ENCODE measurements around the gene SLC35C1. TPM values are rescaled to one million over a fixed set of nuclear protein-coding genes. Genes with fewer than 3 reads are reported as not detected.
A peak's percentile ranks its signal among the peaks of the same experiment; 100 is the strongest.

SLC35C1 gene
- total and polyA plus RNA-seq, 8 donors = 6.6 to 30.7 (median 7.7) TPM

DNA sequence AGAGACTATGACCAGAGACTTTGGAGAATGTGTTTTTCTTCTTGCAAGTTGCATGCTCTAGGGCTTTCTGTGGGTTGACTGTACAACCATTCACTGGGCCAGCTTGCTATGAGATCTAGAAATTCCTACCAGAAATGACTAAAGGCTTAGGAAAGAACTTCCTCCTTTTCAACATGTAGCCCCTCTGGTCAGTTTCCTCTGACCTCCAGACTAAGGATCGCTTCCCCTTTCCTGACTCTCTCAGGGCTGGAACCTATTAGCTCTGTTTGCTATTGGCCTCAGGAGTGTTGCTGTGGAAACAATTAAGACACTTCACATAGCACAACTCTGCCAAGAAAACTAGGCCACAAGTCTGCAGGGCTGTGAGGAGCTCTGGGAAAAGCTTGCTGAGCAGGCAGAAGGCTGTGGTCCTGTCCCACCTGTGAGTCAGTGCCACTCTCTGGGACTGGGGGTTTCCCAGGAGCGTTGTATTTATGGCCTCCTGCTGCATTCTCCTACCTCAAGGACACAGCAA, 53.1 kb downstream of the SLC35C1 start:
- DNase-seq (peak; percentile 50 to 88 (median 76)), ATAC-seq (peak; percentile 80)
- intact Hi-C loops (cut with DNase I) = no loop called here
- Histone ChIP-seq H3K4me3 (no peak overlapping the region), H3K9me3 (no peaks in the 10 kb centered on the region), H3K4me1 (peaks cover 38 to 42% of the 10 kb centered on the region in 2 donors), H3K36me3 (peaks cover 0 to 77% of the 10 kb centered on the region in 2 donors), H3K27ac (peak overlapping the region; percentile 74 to 90), H3K27me3 (no peaks in the 10 kb centered on the region)
- TF ChIP-seq, protein P1, sequence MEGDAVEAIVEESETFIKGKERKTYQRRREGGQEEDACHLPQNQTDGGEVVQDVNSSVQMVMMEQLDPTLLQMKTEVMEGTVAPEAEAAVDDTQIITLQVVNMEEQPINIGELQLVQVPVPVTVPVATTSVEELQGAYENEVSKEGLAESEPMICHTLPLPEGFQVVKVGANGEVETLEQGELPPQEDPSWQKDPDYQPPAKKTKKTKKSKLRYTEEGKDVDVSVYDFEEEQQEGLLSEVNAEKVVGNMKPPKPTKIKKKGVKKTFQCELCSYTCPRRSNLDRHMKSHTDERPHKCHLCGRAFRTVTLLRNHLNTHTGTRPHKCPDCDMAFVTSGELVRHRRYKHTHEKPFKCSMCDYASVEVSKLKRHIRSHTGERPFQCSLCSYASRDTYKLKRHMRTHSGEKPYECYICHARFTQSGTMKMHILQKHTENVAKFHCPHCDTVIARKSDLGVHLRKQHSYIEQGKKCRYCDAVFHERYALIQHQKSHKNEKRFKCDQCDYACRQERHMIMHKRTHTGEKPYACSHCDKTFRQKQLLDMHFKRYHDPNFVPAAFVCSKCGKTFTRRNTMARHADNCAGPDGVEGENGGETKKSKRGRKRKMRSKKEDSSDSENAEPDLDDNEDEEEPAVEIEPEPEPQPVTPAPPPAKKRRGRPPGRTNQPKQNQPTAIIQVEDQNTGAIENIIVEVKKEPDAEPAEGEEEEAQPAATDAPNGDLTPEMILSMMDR (IDR thresholded peaks at IDR 0.05) = no peak

DNA sequence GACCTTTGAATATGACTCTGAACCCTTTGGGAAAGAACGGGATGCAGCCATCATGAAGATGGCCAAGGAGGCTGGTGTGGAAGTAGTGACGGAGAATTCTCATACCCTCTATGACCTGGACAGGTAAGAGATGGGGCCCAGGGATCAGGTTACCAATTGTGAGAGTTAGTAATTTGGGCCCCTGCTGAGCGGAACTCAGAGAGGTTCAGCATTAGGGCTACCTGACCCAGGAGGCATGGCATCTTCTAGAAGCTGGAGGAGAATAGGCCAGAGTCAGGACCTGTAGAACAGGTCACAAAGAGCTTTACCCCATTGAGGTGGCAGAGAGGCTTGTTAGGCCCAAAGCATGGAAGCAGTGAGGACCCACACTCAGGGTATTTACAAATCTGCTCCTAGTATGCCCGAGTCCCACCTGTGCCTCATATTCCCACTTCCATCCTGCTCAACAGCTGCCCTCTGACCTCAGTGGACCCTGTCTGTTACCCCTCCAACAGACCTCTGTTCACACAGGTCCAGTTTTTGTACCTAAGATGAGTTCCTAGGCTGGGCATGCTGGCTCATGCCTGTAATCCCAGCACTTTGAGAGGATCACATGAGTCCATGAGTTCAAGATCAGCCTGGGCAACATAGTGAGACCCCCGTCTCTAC, 53.9 kb downstream of the SLC35C1 start:
- TF ChIP-seq, protein P1 (IDR thresholded peaks at IDR 0.05) = no peak
- Histone ChIP-seq H3K36me3 (peaks cover 0 to 80% of the 10 kb centered on the region in 2 donors), H3K4me1 (peaks cover 38 to 42% of the 10 kb centered on the region in 2 donors), H3K27me3 (no peaks in the 10 kb centered on the region), H3K4me3 (no peak overlapping the region), H3K27ac (peak overlapping the region; percentile 74 to 90), H3K9me3 (no peaks in the 10 kb centered on the region)
- no peak for DNase-seq
- ATAC-seq = no peak
- intact Hi-C loops (cut with DNase I) = no loop called here

DNA sequence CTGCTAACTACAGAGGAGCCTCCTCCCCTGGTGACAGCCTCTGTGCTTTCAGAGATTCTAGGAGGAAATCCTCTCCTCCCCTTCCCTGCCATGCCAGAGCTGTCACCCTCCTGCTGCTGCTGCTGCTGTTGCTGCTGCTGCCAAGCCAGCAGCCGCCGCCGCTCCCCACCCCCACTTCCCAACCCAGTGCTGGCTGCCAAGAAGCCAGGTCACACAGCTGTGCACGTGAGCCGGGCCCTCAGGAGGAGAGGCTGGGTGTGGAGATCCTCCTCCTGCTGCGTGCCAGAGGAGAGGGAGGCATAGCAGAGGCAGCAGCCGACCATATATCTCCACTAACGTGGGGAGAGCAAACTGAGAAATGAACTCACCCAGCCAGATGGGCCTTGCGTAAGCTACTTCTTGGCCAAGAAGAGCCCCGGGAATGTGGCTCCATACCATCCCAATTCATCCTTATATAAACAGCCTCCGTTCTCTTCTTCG, 54.8 kb downstream of the SLC35C1 start:
- Histone ChIP-seq H3K36me3 (peaks cover 0 to 89% of the 10 kb centered on the region in 2 donors), H3K4me3 (no peak overlapping the region), H3K9me3 (no peaks in the 10 kb centered on the region), H3K4me1 (peaks cover 38 to 42% of the 10 kb centered on the region in 2 donors), H3K27ac (peak overlapping the region; percentile 74 to 90), H3K27me3 (no peaks in the 10 kb centered on the region)
- peak; percentile 68 for ATAC-seq
- peak; percentile 88 to 95 (median 92) for DNase-seq
- TF ChIP-seq, protein P1 (IDR thresholded peaks at IDR 0.05) = no peak
- intact Hi-C loops (cut with DNase I) = no loop called here

DNA sequence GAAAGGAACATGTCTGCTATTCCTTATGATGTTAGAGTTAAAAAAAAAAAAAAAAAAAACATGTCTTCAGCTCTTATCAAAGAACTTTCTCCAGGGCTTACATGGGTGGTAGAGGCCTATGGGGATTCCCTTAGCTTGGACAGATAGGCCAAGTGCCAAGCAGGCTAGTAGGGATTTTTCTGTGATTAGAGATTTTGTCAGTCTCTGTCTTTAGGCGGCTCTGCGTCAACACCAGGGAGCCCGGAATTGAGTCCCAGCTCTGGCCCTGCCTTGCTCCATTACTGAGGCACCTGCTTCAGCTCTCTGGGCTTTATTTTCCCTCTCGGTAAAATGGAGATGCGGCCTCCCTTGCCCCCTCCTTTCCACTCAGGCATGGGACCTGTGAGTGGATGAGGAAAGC, 55.4 kb downstream of the SLC35C1 start:
- TF ChIP-seq, protein P1 (IDR thresholded peaks at IDR 0.05) = no peak
- H3K27me3 ChIP-seq = no peaks in the 10 kb centered on the region
- H3K4me3 ChIP-seq = no peak overlapping the region
- ATAC-seq = no peak
- peak overlapping the region; percentile 74 to 90 for H3K27ac ChIP-seq
- peaks cover 34 to 42% of the 10 kb centered on the region in 2 donors for H3K4me1 ChIP-seq
- peaks cover 0 to 95% of the 10 kb centered on the region in 2 donors for H3K36me3 ChIP-seq
- intact Hi-C loops (cut with DNase I) = no loop called here
- no peak for DNase-seq
- H3K9me3 ChIP-seq = no peaks in the 10 kb centered on the region

DNA sequence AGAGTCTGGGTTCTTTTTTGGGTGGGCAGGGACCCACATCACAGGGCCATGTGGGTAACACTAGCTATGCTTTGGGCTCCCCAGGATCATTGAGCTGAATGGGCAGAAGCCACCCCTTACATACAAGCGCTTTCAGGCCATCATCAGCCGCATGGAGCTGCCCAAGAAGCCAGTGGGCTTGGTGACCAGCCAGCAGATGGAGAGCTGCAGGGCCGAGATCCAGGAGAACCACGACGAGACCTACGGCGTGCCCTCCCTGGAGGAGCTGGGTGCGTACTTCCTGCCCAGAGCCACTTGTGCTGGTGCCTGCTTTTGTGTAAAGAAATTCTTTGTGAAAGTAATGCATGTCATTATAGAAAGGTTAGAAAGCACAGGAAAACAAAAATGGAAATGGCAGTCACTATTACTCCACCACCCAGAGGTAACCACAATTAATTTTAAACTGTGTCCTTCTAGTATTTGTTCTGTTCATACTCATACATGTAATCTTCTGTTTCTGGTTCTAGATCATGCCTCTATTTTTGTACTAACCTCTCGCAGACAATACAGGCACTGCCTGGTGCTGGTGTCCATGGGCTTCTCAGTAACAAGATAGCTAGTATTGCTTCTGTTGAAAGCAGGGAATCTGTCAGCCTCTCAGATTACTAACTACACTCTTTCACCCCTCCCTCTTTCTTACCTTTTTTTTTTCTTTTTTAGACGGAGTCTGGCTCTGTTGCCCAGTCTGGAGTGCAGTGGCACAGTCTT, 56.0 kb downstream of the SLC35C1 start:
- TF ChIP-seq, protein P1 (IDR thresholded peaks at IDR 0.05) = no peak
- Histone ChIP-seq H3K27ac (peak overlapping the region in 1 of 2 donors; percentile 74), H3K36me3 (peaks cover 0 to 98% of the 10 kb centered on the region in 2 donors), H3K9me3 (no peaks in the 10 kb centered on the region), H3K4me1 (peaks cover 28 to 42% of the 10 kb centered on the region in 2 donors), H3K27me3 (no peaks in the 10 kb centered on the region), H3K4me3 (no peak overlapping the region)
- DNase-seq = peak in 1 of 4 donors; percentile 63
- intact Hi-C loops (cut with DNase I) = no loop called here
- ATAC-seq = peak; percentile 6
